K562 (cell line): ENCODE data around the gene RAB3C. TPM values are rescaled to one million over a fixed set of nuclear protein-coding genes. Genes with fewer than 3 reads are reported as not detected.

ENCODE experiments used
- ATAC-seq: fragments of 200-7000 bp; cut with Tn5 transposase; 3 replicates; pipeline ENCODE4 v1.9.1; 2020; ENCODE audit warnings: moderate library complexity
- BruUV-seq: library from RNA; stranded (reverse); fragments of 400-500 nt; replicated peaks from 2 replicates; lab custom pipeline; 2021; lab: Mats Ljungman, UMichigan
- CTCF ChIA-PET: fragments of 300-600 bp; formaldehyde crosslinking; extraction: SDS; loops from one replicate; lab custom pipeline; 2021; ENCODE audit warnings: low intra/inter-chr PET ratio; lab: Yijun Ruan, JAX
- POLR2A ChIA-PET: fragments of 300-600, 350-650 bp; sonication (Branson Sonifier 250); formaldehyde crosslinking; extraction: SDS; loops from one replicate; lab custom pipeline; 2021; ENCODE audit warnings: antibody characterized with exemption, inconsistent platforms; lab: Yijun Ruan, JAX
- DNase-seq, 4 experiments: peaks; one replicate each; pipeline versions ENCODE4 v3.0.0 to v3.0.0-alpha.2; 2011 to 2018; ENCODE audit warnings: low spot score in 3 of 4, mixed read lengths in 3 of 4; ENCODE audit errors: extremely low read depth in 1 of 4
- FAIRE-seq: peaks from 2 replicates; lab custom pipeline; 2011; peaks lifted over from hg19 to GRCh38; lab: Jason Lieb, UNC
- H2AFZ ChIP-seq: 2 replicates; pipeline ENCODE4 v1.6.0; 2011; ENCODE audit warnings: low read depth, low read length, control low read depth, inconsistent platforms
- H3K27ac ChIP-seq: fragments of 200-600 bp; 3 replicates; pipeline ENCODE4 v1.8.0; 2011; ENCODE audit warnings: low read depth, mild to moderate bottlenecking, control low read depth, inconsistent platforms, low read length, moderate library complexity, mixed read lengths; ENCODE audit errors: extremely low read depth
- H3K27me3 ChIP-seq, 2 experiments: fragments of 300-600 bp in 1 of 2; 2 replicates in 1 of 2; 3 replicates in 1 of 2; pipeline versions ENCODE4 v1.6.0 to v1.8.0; 2011; ENCODE audit warnings: inconsistent platforms in 2 of 2, low read length in 2 of 2, mild to moderate bottlenecking in 1 of 2, mixed read lengths in 1 of 2, moderate library complexity in 1 of 2; ENCODE audit not compliant: control insufficient read depth in 2 of 2, insufficient read depth in 2 of 2
- H3K36me3 ChIP-seq: fragments of 300-600 bp; 3 replicates; pipeline ENCODE4 v1.8.0; 2011; ENCODE audit warnings: mild to moderate bottlenecking, low read length, inconsistent platforms; ENCODE audit not compliant: control insufficient read depth, insufficient read depth
- H3K4me1 ChIP-seq, 2 experiments: fragments of 200-600 bp in 1 of 2; replicated peaks in 1 of 2; 2 replicates in 1 of 2; 3 replicates in 1 of 2; pipeline versions ENCODE4 v1.5.1 to v1.8.0; 2011; ENCODE audit warnings: inconsistent platforms in 2 of 2, low read length in 2 of 2, mild to moderate bottlenecking in 1 of 2, mixed read lengths in 1 of 2, moderate library complexity in 1 of 2; ENCODE audit not compliant: control insufficient read depth in 2 of 2, insufficient read depth in 2 of 2
- H3K4me2 ChIP-seq: 2 replicates; pipeline ENCODE4 v1.6.1; 2011; ENCODE audit warnings: low read length, control low read depth, inconsistent platforms, mixed read lengths; ENCODE audit not compliant: insufficient read depth
- H3K4me3 ChIP-seq: fragments of 200-600 bp; sonication (generic), shearing (Covaris generic); 2 replicates; pipeline ENCODE4 v1.5.1; 2016; ENCODE audit warnings: control low read depth, inconsistent platforms
- H3K79me2 ChIP-seq: fragments of 200-600 bp; 3 replicates; pipeline ENCODE4 v1.8.0; 2011; ENCODE audit warnings: low read length, inconsistent platforms; ENCODE audit not compliant: control insufficient read depth, insufficient read depth
- H3K9ac ChIP-seq, 2 experiments: 2 replicates each; pipeline versions ENCODE4 v1.6.0 to v1.6.1; 2011; ENCODE audit warnings: low read depth in 2 of 2, low read length in 2 of 2, control low read depth in 1 of 2, inconsistent platforms in 1 of 2, mild to moderate bottlenecking in 1 of 2, mixed read lengths in 1 of 2; ENCODE audit not compliant: insufficient read depth in 1 of 2
- H3K9me1 ChIP-seq: one replicate; pipeline ENCODE4 v1.6.0; 2011; ENCODE audit warnings: inconsistent platforms, mild to moderate bottlenecking, low read length, moderate library complexity; ENCODE audit not compliant: control insufficient read depth, insufficient read depth
- H3K9me3 ChIP-seq: replicated peaks from 2 replicates; pipeline ENCODE4 v1.5.1; 2011; ENCODE audit warnings: low read depth, low read length, inconsistent platforms; ENCODE audit not compliant: control insufficient read depth, insufficient read depth
- H4K20me1 ChIP-seq: replicated peaks from 2 replicates; pipeline ENCODE4 v1.6.1; 2011; ENCODE audit warnings: low read length, inconsistent platforms, mixed read lengths; ENCODE audit not compliant: control insufficient read depth, insufficient read depth
- CTCF ChIP-seq, 3 experiments: IDR thresholded peaks in 2 of 3; conservative IDR thresholded peaks in 1 of 3; 2 replicates each; pipeline ENCODE4 v1.5.1; 2011 to 2012; ENCODE audit warnings: low read length in 3 of 3, mild to moderate bottlenecking in 3 of 3, control low read depth in 2 of 3, improper control_type of control experiment in 1 of 3, inconsistent platforms in 1 of 3, low read depth in 1 of 3, mixed read lengths in 1 of 3, moderate library complexity in 1 of 3; ENCODE audit not compliant: insufficient read depth in 2 of 3
- PTBP1 ChIP-seq: fragments of 200-400 bp; formaldehyde crosslinking; IDR thresholded peaks from 2 replicates; pipeline ENCODE4 v1.6.1; 2017; ENCODE audit warnings: low read depth, low read length
- RAD21 ChIP-seq, 2 experiments: fragments of 250-450 bp in 1 of 2; fragments of 450-650 bp in 1 of 2; sonication (Bioruptor Pico) in 1 of 2; formaldehyde crosslinking in 1 of 2; IDR thresholded peaks in 1 of 2; conservative IDR thresholded peaks in 1 of 2; 2 replicates each; pipeline versions ENCODE4 v1.4.0 to v1.8.0; 2020 to 2022; ENCODE audit warnings: mild to moderate bottlenecking in 2 of 2, moderate library complexity in 1 of 2
- SMC3 ChIP-seq: conservative IDR thresholded peaks from 2 replicates; pipeline ENCODE4 v1.6.1; 2011; ENCODE audit warnings: low read depth, low read length, improper control_type of control experiment; ENCODE audit not compliant: insufficient read depth
- WGBS: fragments of 100-300 bp; shearing (Covaris generic); methylation state at CpG from one replicate; pipeline ENCODE4 v1.1.6; 2016; ENCODE audit warnings: low coverage, mixed read lengths; ENCODE audit not compliant: insufficient coverage; ENCODE audit errors: missing lambda C conversion rate; 5-methylcytosine and 5-hydroxymethylcytosine counted together
- in situ Hi-C: fragments of 300-500 bp; cut with MboI; formaldehyde crosslinking; loops from 4 replicates; pipeline ENCODE4 v1.15.0; 2018; ENCODE audit warnings: inconsistent platforms, mixed read lengths
- intact Hi-C: fragments of 100-400 bp; cut with micrococcal nuclease; formaldehyde crosslinking; loops from 2 replicates; pipeline ENCODE4 v1.14.2; 2022
- polyA plus RNA-seq, 8 experiments: library from polyadenylated mRNA; depleted of rRNA in 4 of 8; stranded (reverse) in 5 of 8; unstranded in 3 of 8; fragments of >200 nt; fragmentation: Nextera tagmentation in 2 of 8; fragmentation: Illumina TruSeq in 1 of 8; extraction: Ambion mirVana in 2 of 8; extraction: Trizol in 1 of 8; gene quantifications; 2 replicates each; pipeline versions ENCODE4 v1.2.1 to v1.2.3, GENCODE V29; 2011 to 2014; ENCODE audit warnings: inconsistent platforms in 1 of 8, missing spikeins in 1 of 8
- total RNA-seq, 7 experiments: library from RNA; depleted of rRNA in 6 of 7; stranded (reverse); fragments of >200 nt in 6 of 7; fragmentation: Illumina TruSeq in 2 of 7; extraction: Trizol in 2 of 7; gene quantifications; 2 replicates each; pipeline versions ENCODE4 v1.2.1 to v1.2.3, GENCODE V29; 2011 to 2021; ENCODE audit warnings: low replicate concordance in 1 of 7

Gene RAB3C
- total and polyA plus RNA-seq, 9 of the 15 experiments (the other 6 are each of a cell fraction or from before 2014, with no cell fraction given) = not detected

GRCh38 chr5:58891086-58891970 lies 308.5 kb downstream of the RAB3C start:
- Histone ChIP-seq H3K36me3 (no peaks in the 10 kb centered on the region), H3K9ac (no peak overlapping the region), H3K9me3 (no peaks in the 10 kb centered on the region), H3K79me2 (no peaks in the 10 kb centered on the region), H3K27me3 (peaks cover 0 to 5% of the 10 kb centered on the region in 2 experiments; a peak in 1 of 5 replicates), H3K4me1 (no peaks in the 10 kb centered on the region), H3K4me3 (no peak overlapping the region)
- in situ Hi-C loops = loop anchor here (25.0 kb wide), 1 partner anchor 896 kb away; no protein-coding TSS in a partner anchor
- POLR2A ChIA-PET = interaction anchor here (0.5 kb wide), 1 partner anchor 115 kb away, joined by 3 read pairs; no protein-coding TSS in a partner anchor
- intact Hi-C loops = loop anchor here (2.0 kb wide), 2 partner anchors 115 to 283 kb away; no protein-coding TSS in a partner anchor
- TF ChIP-seq RAD21 (CRISPR knock-in tag; conservative IDR thresholded peaks at IDR 0.05 in 1 of 2, IDR thresholded peaks at IDR 0.05 in 1 of 2) = peak; percentile 31 to 41; a peak in 3 of 4 replicates
- TF ChIP-seq CTCF (IDR thresholded peaks at IDR 0.05 in 2 of 3, conservative IDR thresholded peaks at IDR 0.05 in 1 of 3; ENCODE audit: insufficient read depth in 2 of 3, low read depth in 1 of 3, low read length in 3 of 3) = peak; percentile 50 to 63 (median 60)
- TF ChIP-seq PTBP1 = no peak
- peak; percentile 51; the same call in 1 of the 2 replicates for TF ChIP-seq SMC3
- TF ChIP-seq, all 486 proteins: peak for 3
- Histone ChIP-seq H4K20me1 (no peaks in the 10 kb centered on the region), H3K4me2 (no peak overlapping the region), H2AFZ (no peak overlapping the region), H3K27ac (no peak overlapping the region), H3K9me1 (no peaks in the 10 kb centered on the region)
- DNase-seq = peak; percentile 42 to 67 (median 58)
- no TSS peak for BruUV-seq
- peak; percentile 74 for FAIRE-seq
- CTCF ChIA-PET = interaction anchor here (0.6 to 1.3 kb wide), 3 partner anchors 20 to 283 kb away, joined by 3 to 11 read pairs (median 11); no protein-coding TSS in a partner anchor
- 0% methylated on average over 18 of the region's 18 CpGs for WGBS
- ATAC-seq = peak; percentile 85
